OCI-LY1 (cell line): Measurements from ENCODE around the gene ANTKMT.

Experiments
- CTCF ChIP-seq: fragments of 200-600 bp; sonication (generic), shearing (Covaris generic); IDR thresholded peaks from 2 replicates; pipeline ENCODE4 v1.5.1; 2017; ENCODE audit warnings: mild to moderate bottlenecking, antibody characterized with exemption, low read length, moderate library complexity, mixed read lengths
- EZH2 ChIP-seq: fragments of 200-600 bp; sonication (generic), shearing (Covaris generic); IDR thresholded peaks from 2 replicates; pipeline ENCODE4 v1.8.0; 2017; ENCODE audit warnings: borderline replicate concordance, mixed run types, mild to moderate bottlenecking, antibody characterized with exemption, low read length, moderate library complexity, mixed read lengths

GRCh38 chr16:764848-765487 is 44.0 kb downstream of the ANTKMT start:
- TF ChIP-seq CTCF (no peak), EZH2 (no peak)
